HepG2 (cell line): ENCODE measurements around the gene AKNA. TPM values are rescaled to one million over a fixed set of nuclear protein-coding genes. Genes with fewer than 3 reads are reported as not detected.

Source experiments
- ATAC-seq: fragments of 200-7000 bp; cut with Tn5 transposase; 3 replicates; pipeline ENCODE4 v1.9.1; 2020; ENCODE audit warnings: mild to moderate bottlenecking, moderate library complexity
- BruUV-seq: library from RNA; stranded (reverse); fragments of 400-500 nt; replicated peaks from 2 replicates; lab custom pipeline; 2021; lab: Mats Ljungman, UMichigan
- CTCF ChIA-PET: fragments of 300-600 bp; formaldehyde crosslinking; extraction: SDS; loops from one replicate; lab custom pipeline; 2021; ENCODE audit warnings: low total read pairs, inconsistent platforms, low intra/inter-chr PET ratio; lab: Yijun Ruan, JAX
- POLR2A ChIA-PET: fragments of 350-600 bp; sonication (Branson Sonifier 250); formaldehyde crosslinking; loops from one replicate; lab custom pipeline; 2020; ENCODE audit warnings: antibody characterized with exemption, inconsistent platforms; lab: Yijun Ruan, JAX
- DNase-seq: peaks from one replicate; pipeline ENCODE4 v3.0.0-alpha.2; 2015; ENCODE audit warnings: low spot score
- FAIRE-seq: peaks from 3 replicates; lab custom pipeline; 2011; peaks lifted over from hg19 to GRCh38; lab: Jason Lieb, UNC
- H2AFZ ChIP-seq: one replicate; pipeline ENCODE4 v1.6.1; 2011; ENCODE audit warnings: low read length, inconsistent platforms
- H3K27ac ChIP-seq: fragments of 300-600 bp; 3 replicates; pipeline ENCODE4 v1.8.0; 2011; ENCODE audit warnings: mixed run types, mild to moderate bottlenecking, mixed read lengths, low read length, inconsistent platforms; ENCODE audit not compliant: insufficient read depth; ENCODE audit errors: extremely low read length
- H3K27me3 ChIP-seq, 2 experiments: fragments of 200-600 bp in 1 of 2; 2 replicates in 1 of 2; 3 replicates in 1 of 2; pipeline versions ENCODE4 v1.6.0 to v1.8.0; 2011; ENCODE audit warnings: low read length in 2 of 2, mild to moderate bottlenecking in 2 of 2, moderate library complexity in 2 of 2, inconsistent platforms in 1 of 2; ENCODE audit not compliant: insufficient read depth in 2 of 2, control insufficient read depth in 1 of 2
- H3K36me3 ChIP-seq, 2 experiments: fragments of 200-600 bp in 1 of 2; replicated peaks in 1 of 2; 2 replicates in 1 of 2; 3 replicates in 1 of 2; pipeline versions ENCODE4 v1.5.1 to v1.8.0; 2011; ENCODE audit warnings: low read length in 2 of 2, inconsistent platforms in 1 of 2; ENCODE audit not compliant: insufficient read depth in 2 of 2, control insufficient read depth in 1 of 2
- H3K4me1 ChIP-seq: 2 replicates; pipeline ENCODE4 v1.5.1; 2012; ENCODE audit warnings: low read length, inconsistent platforms; ENCODE audit not compliant: insufficient read depth
- H3K4me2 ChIP-seq: 2 replicates; pipeline ENCODE4 v1.6.0; 2011; ENCODE audit warnings: low read depth, low read length, inconsistent platforms
- H3K4me3 ChIP-seq, 3 experiments: fragments of 200-600 bp in 1 of 3; sonication (generic), shearing (Covaris generic) in 1 of 3; replicated peaks in 1 of 3; 2 replicates each; pipeline ENCODE4 v1.5.1; 2011 to 2016; ENCODE audit warnings: low read length in 3 of 3, inconsistent platforms in 2 of 3, low read depth in 2 of 3, mild to moderate bottlenecking in 2 of 3, control low read depth in 1 of 3, mixed read lengths in 1 of 3; ENCODE audit not compliant: insufficient read depth in 1 of 3
- H3K79me2 ChIP-seq: one replicate; pipeline ENCODE4 v1.6.1; 2011; ENCODE audit warnings: low read length, inconsistent platforms; ENCODE audit not compliant: insufficient read depth
- H3K9ac ChIP-seq: 2 replicates; pipeline ENCODE4 v1.6.0; 2011; ENCODE audit warnings: mild to moderate bottlenecking, low read depth, low read length, inconsistent platforms; ENCODE audit not compliant: insufficient read depth
- H3K9me3 ChIP-seq: 2 replicates; pipeline ENCODE4 v1.5.1; 2012; ENCODE audit warnings: mild to moderate bottlenecking, low read length
- H4K20me1 ChIP-seq: 2 replicates; pipeline ENCODE4 v1.6.0; 2011; ENCODE audit warnings: inconsistent platforms, mild to moderate bottlenecking, low read length, moderate library complexity; ENCODE audit not compliant: insufficient read depth
- AGO2 ChIP-seq: fragments of 200-400 bp; formaldehyde crosslinking; optimal IDR thresholded peaks from 2 replicates; pipeline ENCODE3; 2017; ENCODE audit warnings: mild to moderate bottlenecking, low read depth, low read length, moderate library complexity
- HOXA9 ChIP-seq: sonication (generic); formaldehyde crosslinking; IDR thresholded peaks from 2 replicates; pipeline ENCODE4 v1.8.1; 2022; ENCODE audit warnings: missing genetic modification reagents, mild to moderate bottlenecking, moderate library complexity, borderline replicate concordance
- RBM22 ChIP-seq: fragments of 200-400 bp; formaldehyde crosslinking; optimal IDR thresholded peaks from 2 replicates; pipeline ENCODE3; 2017; ENCODE audit warnings: mild to moderate bottlenecking, low read length, moderate library complexity
- SNAI1 ChIP-seq: sonication (generic); formaldehyde crosslinking; IDR thresholded peaks from 2 replicates; pipeline ENCODE4 v1.5.0; 2020; ENCODE audit warnings: mild to moderate bottlenecking, missing genetic modification reagents, borderline replicate concordance
- ZNF432 ChIP-seq: sonication (generic); formaldehyde crosslinking; IDR thresholded peaks from 2 replicates; pipeline ENCODE4 v1.5.0; 2020; ENCODE audit warnings: missing genetic modification reagents, mild to moderate bottlenecking, borderline replicate concordance
- WGBS: methylation state at CpG from one replicate; pipeline ENCODE4 v1.1.6; 2017; ENCODE audit warnings: low lambda C conversion rate; 5-methylcytosine and 5-hydroxymethylcytosine counted together
- in situ Hi-C: cut with HindIII; loops from 2 replicates; pipeline ENCODE4 v1.10.0; 2017; ENCODE audit warnings: low pct_unique_long_range_greater_than_20kb; ENCODE audit not compliant: extremely low pct_ligation_motif_present
- intact Hi-C: fragments of 100-400 bp; cut with micrococcal nuclease; formaldehyde crosslinking; loops from one replicate; pipeline ENCODE4 v1.10.0; 2022; ENCODE audit not compliant: unreplicated experiment
- polyA plus RNA-seq, 8 experiments: library from polyadenylated mRNA; depleted of rRNA in 3 of 8; stranded (reverse) in 7 of 8; unstranded in 1 of 8; fragments of >200 nt; fragmentation: Illumina TruSeq in 4 of 8; extraction: Trizol in 4 of 8; gene quantifications; 2 replicates each; pipeline versions ENCODE4 v1.2.1 to v1.2.3, GENCODE V29; 2011 to 2016; ENCODE audit warnings: low read depth in 4 of 8, missing spikeins in 1 of 8, mixed read lengths in 1 of 8; ENCODE audit not compliant: insufficient read depth in 1 of 8
- total RNA-seq, 5 experiments: library from RNA; depleted of rRNA; stranded (reverse); fragments of >200 nt; fragmentation: Illumina TruSeq; extraction: Trizol; gene quantifications; 2 replicates each; pipeline ENCODE4 v1.2.3, GENCODE V29; 2016; ENCODE audit warnings: low read depth in 1 of 5
- TF ChIP-seq, protein P1 (sequence below): sonication (generic); formaldehyde crosslinking; conservative IDR thresholded peaks from 2 replicates; pipeline ENCODE4 v1.8.0; 2022; ENCODE audit warnings: mild to moderate bottlenecking, moderate library complexity, missing genetic modification reagents
- TF ChIP-seq, protein P2 (sequence below): sonication (generic); formaldehyde crosslinking; IDR thresholded peaks from 2 replicates; pipeline ENCODE4 v1.8.1; 2023; ENCODE audit warnings: mild to moderate bottlenecking, moderate library complexity, missing genetic modification reagents

Gene AKNA
- total and polyA plus RNA-seq, 2 of the 13 experiments (the other 11 are each of a cell fraction or from before 2014, with no cell fraction given) = 3.0 to 3.1 TPM

DNA sequence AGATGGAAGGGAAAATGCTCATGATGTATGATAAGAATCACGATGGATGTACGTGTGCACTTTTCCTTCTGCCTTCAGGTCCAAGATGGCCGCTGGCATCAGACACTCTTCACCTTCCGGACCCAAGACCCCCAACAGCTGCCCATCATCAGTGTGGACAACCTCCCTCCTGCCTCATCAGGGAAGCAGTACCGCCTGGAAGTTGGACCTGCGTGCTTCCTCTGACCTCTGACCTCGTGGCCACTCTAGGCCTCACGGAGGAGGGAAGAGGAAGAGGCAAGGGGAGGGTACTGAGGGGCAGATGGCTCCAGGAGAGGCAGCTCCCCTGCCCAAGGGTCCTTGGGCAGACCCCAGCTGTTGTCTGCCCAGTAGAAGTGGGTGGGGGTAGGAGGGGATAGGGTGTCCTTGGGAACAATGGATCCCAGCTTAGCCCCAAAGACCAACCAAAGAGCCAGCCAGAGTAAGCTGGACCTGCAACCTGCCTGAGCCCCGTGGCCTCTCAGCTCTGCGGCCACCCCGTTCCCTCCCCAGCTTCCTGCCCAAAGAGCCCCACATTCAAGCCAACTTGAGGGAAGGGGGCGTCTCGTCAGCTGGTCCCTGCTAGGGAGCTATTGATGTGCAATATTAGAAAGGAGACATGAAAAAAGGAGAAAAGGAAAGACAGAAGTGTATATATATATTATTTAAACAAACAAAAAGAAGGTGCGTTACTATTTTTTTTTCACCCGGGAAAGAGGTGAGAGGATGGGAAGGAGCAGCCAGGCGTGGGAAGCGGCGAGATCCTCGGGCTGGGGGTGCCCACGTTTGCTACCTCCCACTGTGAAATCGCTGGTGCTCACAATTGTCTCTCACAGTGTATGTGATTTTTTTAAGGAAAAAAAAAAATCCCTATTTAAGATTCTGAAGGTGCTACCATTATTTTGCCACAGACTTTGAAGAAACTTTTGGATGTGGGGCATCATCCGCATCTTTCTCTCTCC lies 77.0 kb downstream of the AKNA start:
- H3K79me2 ChIP-seq = no peaks in the 10 kb centered on the region
- WGBS = 94% methylated on average over 22 of the region's 22 CpGs
- peaks cover under 1% of the 10 kb centered on the region; the same call in 1 of the 2 replicates for H3K4me1 ChIP-seq
- no peak overlapping the region for H3K4me2 ChIP-seq
- no peak overlapping the region for H3K4me3 ChIP-seq
- intact Hi-C loops = no loop called here
- no peaks in the 10 kb centered on the region for H3K27me3 ChIP-seq
- no peak for DNase-seq
- BruUV-seq = no TSS peak
- ATAC-seq = no peak
- in situ Hi-C loops = no loop called here
- H3K9ac ChIP-seq = no peak overlapping the region
- H3K36me3 ChIP-seq = peaks cover 32 to 48% of the 10 kb centered on the region in 2 experiments
- no peaks in the 10 kb centered on the region for H3K9me3 ChIP-seq
- ChIA-PET POLR2A (no interaction called here), CTCF (no interaction called here)
- no peak for TF ChIP-seq SNAI1
- TF ChIP-seq, protein P1, sequence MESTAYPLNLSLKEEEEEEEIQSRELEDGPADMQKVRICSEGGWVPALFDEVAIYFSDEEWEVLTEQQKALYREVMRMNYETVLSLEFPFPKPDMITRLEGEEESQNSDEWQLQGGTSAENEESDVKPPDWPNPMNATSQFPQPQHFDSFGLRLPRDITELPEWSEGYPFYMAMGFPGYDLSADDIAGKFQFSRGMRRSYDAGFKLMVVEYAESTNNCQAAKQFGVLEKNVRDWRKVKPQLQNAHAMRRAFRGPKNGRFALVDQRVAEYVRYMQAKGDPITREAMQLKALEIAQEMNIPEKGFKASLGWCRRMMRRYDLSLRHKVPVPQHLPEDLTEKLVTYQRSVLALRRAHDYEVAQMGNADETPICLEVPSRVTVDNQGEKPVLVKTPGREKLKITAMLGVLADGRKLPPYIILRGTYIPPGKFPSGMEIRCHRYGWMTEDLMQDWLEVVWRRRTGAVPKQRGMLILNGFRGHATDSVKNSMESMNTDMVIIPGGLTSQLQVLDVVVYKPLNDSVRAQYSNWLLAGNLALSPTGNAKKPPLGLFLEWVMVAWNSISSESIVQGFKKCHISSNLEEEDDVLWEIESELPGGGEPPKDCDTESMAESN (CRISPR knock-in tag) = no peak
- TF ChIP-seq ZNF432 (CRISPR knock-in tag) = no peak
- TF ChIP-seq, protein P2, sequence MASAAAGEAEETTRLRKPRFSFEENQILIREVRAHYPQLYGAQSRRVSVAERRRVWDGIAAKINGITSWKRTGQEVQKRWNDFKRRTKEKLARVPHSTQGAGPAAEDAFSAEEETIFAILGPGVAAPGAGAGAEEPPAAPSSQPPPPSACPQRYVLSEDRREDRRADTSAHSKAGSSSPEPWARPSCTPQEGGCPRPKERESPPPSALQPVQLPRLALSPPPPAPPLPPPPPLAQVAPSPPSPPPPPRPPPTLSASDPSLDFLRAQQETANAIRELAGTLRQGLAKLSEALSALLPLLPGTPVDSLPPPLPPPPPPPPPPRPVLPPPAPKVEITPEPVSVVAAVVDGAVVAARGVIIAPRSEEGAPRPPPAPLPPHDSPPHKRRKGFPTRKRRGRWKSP = no peak
- no peak for TF ChIP-seq HOXA9 (CRISPR knock-in tag)
- peak; percentile 96 for TF ChIP-seq RBM22
- TF ChIP-seq AGO2 = peak; percentile 55
- no peak for FAIRE-seq
- no peak overlapping the region for H3K27ac ChIP-seq
- no peaks in the 10 kb centered on the region for H4K20me1 ChIP-seq
- H2AFZ ChIP-seq = no peak overlapping the region
